OCI-LY3 (cell line): ENCODE data around the gene PRPH2.

Experiments used
- H2AFZ ChIP-seq: fragments of 200-600, 300-600 bp; shearing (Covaris generic); 2 replicates; pipeline ENCODE4 v1.6.0; 2014; ENCODE audit warnings: antibody characterized with exemption, low read depth, low read length
- H3K27ac ChIP-seq: fragments of 200-600, 300-600 bp; sonication (generic); 2 replicates; pipeline ENCODE4 v1.5.1; 2014; ENCODE audit warnings: mild to moderate bottlenecking, low read length, moderate library complexity, mixed read lengths
- H3K27me3 ChIP-seq: fragments of 200-600, 300-600 bp; sonication (generic); 2 replicates; pipeline ENCODE4 v1.6.1; 2014; ENCODE audit warnings: low read depth, low read length, mixed read lengths
- H3K36me3 ChIP-seq: fragments of 200-600, 300-600 bp; sonication (generic); replicated peaks from 2 replicates; pipeline ENCODE3; 2014; ENCODE audit warnings: low read depth, low read length, mixed read lengths
- H3K4me1 ChIP-seq: fragments of 300-600, 200-600 bp; sonication (generic); 2 replicates; pipeline ENCODE4 v1.6.1; 2014; ENCODE audit warnings: low read length, mixed read lengths
- H3K4me2 ChIP-seq: fragments of 200-600, 300-600 bp; sonication (generic); 2 replicates; pipeline ENCODE4 v1.6.1; 2014; ENCODE audit warnings: low read length, mixed read lengths
- H3K4me3 ChIP-seq: fragments of 300-600, 200-600 bp; sonication (generic); 2 replicates; pipeline ENCODE4 v1.5.1; 2014; ENCODE audit warnings: antibody characterized with exemption, mild to moderate bottlenecking, low read length, moderate library complexity
- H3K79me2 ChIP-seq: fragments of 300-600, 200-600 bp; shearing (Covaris generic); 2 replicates; pipeline ENCODE4 v1.6.1; 2014; ENCODE audit warnings: mild to moderate bottlenecking, low read length, mixed read lengths
- H3K9ac ChIP-seq: fragments of 300-600, 200-600 bp; shearing (Covaris generic); 2 replicates; pipeline ENCODE4 v1.6.0; 2014; ENCODE audit warnings: mild to moderate bottlenecking, low read length, moderate library complexity
- H3K9me3 ChIP-seq: fragments of 200-600, 300-600 bp; shearing (Covaris generic); 2 replicates; pipeline ENCODE4 v1.6.1; 2014; ENCODE audit warnings: low read length, mixed read lengths; ENCODE audit not compliant: insufficient read depth
- H4K20me1 ChIP-seq: fragments of 200-600, 300-600 bp; sonication (generic); 2 replicates; pipeline ENCODE4 v1.6.1; 2016; ENCODE audit warnings: low read length, mixed read lengths; ENCODE audit not compliant: insufficient read depth
- EZH2phosphoT487 ChIP-seq: fragments of 200-600 bp; shearing (Covaris generic); IDR thresholded peaks from 2 replicates; pipeline ENCODE4 v1.6.1; 2018; ENCODE audit warnings: antibody characterized with exemption, mixed run types, low read depth
- TF ChIP-seq, protein P1 (sequence below): fragments of 200-600, 300-600 bp; sonication (generic); IDR thresholded peaks from 2 replicates; pipeline ENCODE4 v1.5.1; 2014; ENCODE audit warnings: antibody characterized with exemption, low read length, low read depth

Gene PRPH2

DNA sequence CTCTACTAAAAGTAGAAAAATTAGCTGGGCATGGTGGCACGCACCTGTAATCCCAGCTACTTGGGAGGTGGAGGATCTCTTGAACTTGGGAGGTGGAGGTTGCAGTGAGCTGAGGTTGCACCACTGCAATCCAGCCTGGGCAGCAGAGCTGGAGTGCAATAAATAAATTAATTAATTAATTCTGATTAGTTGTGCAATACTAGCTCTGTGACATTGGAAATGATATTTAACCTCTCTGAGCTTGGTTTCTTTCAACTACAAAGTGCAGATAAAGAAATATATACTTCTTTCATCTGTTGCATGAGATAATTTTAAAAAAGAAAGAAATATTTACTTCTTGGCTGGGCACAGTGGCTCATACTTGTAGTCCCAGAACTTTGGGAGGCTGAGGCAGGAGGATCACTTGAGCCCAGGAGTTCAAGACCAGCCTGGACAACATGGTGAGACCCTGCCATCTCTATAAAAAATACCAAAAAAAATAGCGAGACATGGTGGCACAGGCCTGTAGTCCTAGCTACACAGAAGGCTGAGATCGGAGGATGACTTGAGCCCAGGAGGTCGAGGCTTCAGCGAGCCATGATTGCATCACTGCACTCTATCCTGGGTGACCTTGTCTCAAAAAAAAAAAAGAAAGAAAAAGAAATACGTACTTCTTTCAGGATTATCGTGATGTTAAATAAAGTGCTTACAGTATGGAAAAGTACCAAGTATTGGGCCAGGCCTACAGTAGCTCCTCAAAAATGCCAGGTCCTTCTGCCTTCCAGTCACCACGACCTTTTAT, 39.1 kb upstream of the PRPH2 start:
- Histone ChIP-seq H3K36me3 (no peaks in the 10 kb centered on the region), H3K79me2 (no peaks in the 10 kb centered on the region), H3K9me3 (no peaks in the 10 kb centered on the region), H2AFZ (no peak overlapping the region), H3K4me3 (no peak overlapping the region), H3K4me2 (no peak overlapping the region), H3K9ac (no peak overlapping the region), H3K4me1 (no peaks in the 10 kb centered on the region), H4K20me1 (no peaks in the 10 kb centered on the region), H3K27me3 (no peaks in the 10 kb centered on the region), H3K27ac (no peak overlapping the region)
- no peak for TF ChIP-seq EZH2phosphoT487
- TF ChIP-seq, protein P1, sequence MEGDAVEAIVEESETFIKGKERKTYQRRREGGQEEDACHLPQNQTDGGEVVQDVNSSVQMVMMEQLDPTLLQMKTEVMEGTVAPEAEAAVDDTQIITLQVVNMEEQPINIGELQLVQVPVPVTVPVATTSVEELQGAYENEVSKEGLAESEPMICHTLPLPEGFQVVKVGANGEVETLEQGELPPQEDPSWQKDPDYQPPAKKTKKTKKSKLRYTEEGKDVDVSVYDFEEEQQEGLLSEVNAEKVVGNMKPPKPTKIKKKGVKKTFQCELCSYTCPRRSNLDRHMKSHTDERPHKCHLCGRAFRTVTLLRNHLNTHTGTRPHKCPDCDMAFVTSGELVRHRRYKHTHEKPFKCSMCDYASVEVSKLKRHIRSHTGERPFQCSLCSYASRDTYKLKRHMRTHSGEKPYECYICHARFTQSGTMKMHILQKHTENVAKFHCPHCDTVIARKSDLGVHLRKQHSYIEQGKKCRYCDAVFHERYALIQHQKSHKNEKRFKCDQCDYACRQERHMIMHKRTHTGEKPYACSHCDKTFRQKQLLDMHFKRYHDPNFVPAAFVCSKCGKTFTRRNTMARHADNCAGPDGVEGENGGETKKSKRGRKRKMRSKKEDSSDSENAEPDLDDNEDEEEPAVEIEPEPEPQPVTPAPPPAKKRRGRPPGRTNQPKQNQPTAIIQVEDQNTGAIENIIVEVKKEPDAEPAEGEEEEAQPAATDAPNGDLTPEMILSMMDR, result no peak

DNA sequence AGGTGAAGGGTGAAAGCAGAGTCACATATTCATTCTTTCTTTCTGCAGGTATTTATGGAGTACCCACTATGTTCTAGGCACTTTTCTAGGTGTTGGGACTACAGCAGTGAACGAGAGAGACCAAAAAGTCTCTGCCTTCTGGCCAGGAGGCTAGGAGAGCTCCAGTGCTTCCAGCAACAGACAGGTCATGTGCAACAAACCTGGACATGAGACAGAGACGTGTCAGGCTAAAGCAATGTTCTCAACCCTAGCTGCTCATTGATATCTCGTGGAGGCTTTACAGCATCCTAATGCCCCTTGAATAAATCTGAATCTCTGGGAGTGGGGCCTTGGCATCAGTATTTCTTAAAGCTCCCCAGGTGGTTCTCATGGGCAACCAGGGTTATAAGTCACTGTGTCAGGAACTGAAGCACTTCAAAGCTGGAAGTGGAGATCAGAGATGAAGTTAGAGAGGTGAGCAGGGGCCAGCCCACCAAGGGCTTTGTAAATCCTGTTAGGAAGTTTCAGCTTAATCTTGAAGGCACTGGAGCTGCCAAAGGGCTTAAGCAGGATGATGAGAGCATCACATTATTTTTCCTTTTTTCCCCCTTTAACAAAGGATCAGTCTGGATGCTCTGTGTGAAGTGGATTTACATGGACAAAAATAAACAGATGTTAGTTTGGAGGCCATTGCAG, 36.5 kb upstream of the PRPH2 start:
- H3K9ac ChIP-seq, result no peak overlapping the region
- no peak overlapping the region for H2AFZ ChIP-seq
- no peaks in the 10 kb centered on the region for H3K4me1 ChIP-seq
- no peaks in the 10 kb centered on the region for H3K27me3 ChIP-seq
- H3K9me3 ChIP-seq, result no peaks in the 10 kb centered on the region
- no peak overlapping the region for H3K4me3 ChIP-seq
- no peaks in the 10 kb centered on the region for H3K79me2 ChIP-seq
- no peak overlapping the region for H3K4me2 ChIP-seq
- no peaks in the 10 kb centered on the region for H4K20me1 ChIP-seq
- H3K36me3 ChIP-seq, result no peaks in the 10 kb centered on the region
- H3K27ac ChIP-seq, result no peak overlapping the region
- TF ChIP-seq, protein P1, result no peak
- no peak for TF ChIP-seq EZH2phosphoT487

DNA sequence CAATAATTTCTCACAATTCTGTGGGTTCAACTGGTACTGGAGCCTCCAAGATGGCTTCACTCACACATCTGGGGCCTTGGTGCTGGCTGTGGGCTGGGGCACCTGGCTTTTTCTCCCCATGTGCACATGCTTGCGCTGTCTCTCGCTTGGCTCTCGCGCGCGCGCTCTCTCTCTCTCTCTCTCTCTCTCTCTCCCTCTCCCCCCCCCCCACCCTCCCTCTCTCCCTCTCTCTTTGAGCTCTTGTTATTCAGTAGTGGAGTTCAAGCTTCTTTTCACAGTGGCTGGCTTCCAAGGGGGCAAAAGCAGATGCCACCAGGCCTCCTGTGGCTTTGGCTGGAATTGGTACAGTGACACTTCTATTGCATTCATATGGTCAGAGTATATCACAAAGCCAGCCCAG, 34.3 kb upstream of the PRPH2 start:
- no peak for TF ChIP-seq EZH2phosphoT487
- TF ChIP-seq, protein P1, result no peak
- Histone ChIP-seq H3K9ac (no peak overlapping the region), H3K27me3 (no peaks in the 10 kb centered on the region), H4K20me1 (no peaks in the 10 kb centered on the region), H3K4me3 (no peak overlapping the region), H3K4me2 (no peak overlapping the region), H3K79me2 (no peaks in the 10 kb centered on the region), H3K9me3 (no peaks in the 10 kb centered on the region), H3K4me1 (no peaks in the 10 kb centered on the region), H3K36me3 (peaks cover 4% of the 10 kb centered on the region), H2AFZ (no peak overlapping the region), H3K27ac (no peak overlapping the region)

DNA sequence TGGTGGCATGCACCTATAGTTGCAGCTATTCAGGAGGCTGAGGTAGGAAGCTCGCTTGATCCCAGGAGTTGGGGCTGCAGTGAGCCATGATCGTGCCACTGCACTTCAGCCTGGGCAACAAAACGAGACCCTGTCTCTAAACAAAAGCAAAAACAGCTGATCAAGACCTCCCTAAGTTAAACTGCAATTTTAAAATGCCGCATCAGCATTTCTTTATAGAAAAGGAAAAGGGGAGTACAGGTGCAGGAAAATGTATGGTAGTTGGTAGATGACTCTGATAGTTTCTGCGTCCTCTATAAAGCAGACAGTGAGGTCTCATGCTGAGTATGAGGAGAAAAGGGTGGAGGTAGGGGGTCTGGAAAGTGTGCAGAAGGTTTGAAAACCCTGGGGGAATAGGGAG, 32.4 kb upstream of the PRPH2 start:
- no peak overlapping the region for H3K9ac ChIP-seq
- H4K20me1 ChIP-seq, result no peaks in the 10 kb centered on the region
- no peak overlapping the region for H3K27ac ChIP-seq
- TF ChIP-seq, protein P1, result no peak
- TF ChIP-seq EZH2phosphoT487, result no peak
- peaks cover 4% of the 10 kb centered on the region for H3K36me3 ChIP-seq
- H3K27me3 ChIP-seq, result no peaks in the 10 kb centered on the region
- no peaks in the 10 kb centered on the region for H3K4me1 ChIP-seq
- H3K4me2 ChIP-seq, result no peak overlapping the region
- H3K9me3 ChIP-seq, result no peaks in the 10 kb centered on the region
- H2AFZ ChIP-seq, result no peak overlapping the region
- no peak overlapping the region for H3K4me3 ChIP-seq
- H3K79me2 ChIP-seq, result no peaks in the 10 kb centered on the region
